NAMALWA (cell line): ENCODE results near the gene CKAP4.

Source experiments
- DNase-seq: peaks from one replicate; pipeline ENCODE4 v3.0.0-alpha.2; 2015; ENCODE audit warnings: low spot score

Gene CKAP4

DNA sequence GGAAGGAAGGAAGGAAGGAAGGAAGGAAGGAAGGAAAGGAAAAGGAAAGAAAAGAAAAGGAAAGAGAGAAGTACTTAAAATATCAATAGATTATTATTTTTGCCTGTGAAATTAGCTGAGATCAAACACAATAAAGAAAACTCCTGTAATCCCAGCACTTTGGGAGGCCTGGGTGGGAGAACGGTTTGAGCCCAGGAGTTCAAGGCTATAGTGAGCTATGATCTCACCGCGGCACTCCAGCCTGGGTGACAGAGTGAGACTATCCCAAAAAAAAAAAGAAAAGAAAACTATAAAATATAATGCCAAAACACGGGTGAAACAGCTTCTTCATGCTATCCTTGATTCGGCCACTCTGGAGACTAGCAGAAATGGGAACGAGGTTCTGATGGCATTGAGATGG, 26.2 kb upstream of the CKAP4 start:
- DNase-seq: no peak

DNA sequence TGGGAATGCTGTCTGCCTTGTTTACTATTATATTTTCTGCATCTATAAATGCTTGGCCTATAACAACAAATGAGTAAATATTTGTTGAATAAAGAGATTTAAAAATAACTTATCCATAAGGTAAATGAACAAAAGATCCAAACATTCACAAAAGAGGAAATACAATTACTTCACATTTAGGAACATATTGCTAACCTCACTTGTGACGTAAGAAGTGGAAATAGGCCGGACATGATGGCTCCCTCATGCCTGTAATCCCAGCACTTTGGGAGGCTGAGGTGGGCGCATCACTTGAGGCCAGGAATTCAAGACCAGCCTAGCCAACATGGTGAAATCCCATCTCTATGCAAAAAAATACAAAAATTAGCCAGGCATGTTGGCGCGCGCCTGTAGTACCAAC, 25.7 kb upstream of the CKAP4 start:
- no peak for DNase-seq

DNA sequence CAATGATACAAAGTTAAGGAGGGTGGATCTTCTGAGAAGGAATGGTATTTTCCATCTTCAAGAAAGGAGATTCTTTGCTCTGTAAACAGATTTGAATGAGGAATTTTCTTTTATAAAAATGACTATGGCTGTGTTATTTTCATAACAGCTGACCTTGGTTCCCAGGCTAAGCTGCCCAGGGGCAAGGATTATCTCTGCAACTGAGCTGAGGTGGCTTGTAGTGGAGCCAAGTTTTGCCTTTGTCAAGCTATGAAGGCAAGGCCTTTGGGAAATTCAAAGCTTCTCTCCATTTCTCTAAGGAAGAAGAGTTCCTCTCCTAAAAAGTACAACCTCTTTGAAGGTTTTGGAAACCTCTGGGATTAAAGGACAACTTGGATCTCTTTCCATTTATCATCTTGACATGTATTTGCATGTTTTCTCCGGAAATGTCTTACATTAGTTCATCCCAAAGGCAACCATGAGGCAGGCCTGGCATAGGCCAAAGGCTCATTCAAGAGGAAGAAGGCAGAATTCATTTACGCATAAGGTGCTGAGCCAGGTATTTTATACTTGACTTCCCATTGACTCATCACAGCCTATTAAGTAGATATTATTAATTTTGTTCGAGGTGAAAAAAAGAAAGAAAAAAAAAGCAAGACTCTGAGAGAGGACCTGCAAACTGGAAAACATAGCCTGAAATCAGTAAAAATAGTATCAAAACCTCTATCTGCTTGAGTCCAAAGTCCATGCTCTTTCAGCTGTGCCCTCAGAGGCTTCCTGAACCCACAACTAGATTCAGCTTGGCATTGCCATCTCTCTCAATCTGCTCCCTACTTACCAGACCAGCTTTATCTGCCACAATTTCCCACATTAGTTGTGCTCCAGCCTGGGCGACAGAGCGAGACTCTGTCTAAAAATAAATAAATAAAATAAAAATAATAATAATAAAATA, 24.0 kb upstream of the CKAP4 start:
- no peak for DNase-seq

DNA sequence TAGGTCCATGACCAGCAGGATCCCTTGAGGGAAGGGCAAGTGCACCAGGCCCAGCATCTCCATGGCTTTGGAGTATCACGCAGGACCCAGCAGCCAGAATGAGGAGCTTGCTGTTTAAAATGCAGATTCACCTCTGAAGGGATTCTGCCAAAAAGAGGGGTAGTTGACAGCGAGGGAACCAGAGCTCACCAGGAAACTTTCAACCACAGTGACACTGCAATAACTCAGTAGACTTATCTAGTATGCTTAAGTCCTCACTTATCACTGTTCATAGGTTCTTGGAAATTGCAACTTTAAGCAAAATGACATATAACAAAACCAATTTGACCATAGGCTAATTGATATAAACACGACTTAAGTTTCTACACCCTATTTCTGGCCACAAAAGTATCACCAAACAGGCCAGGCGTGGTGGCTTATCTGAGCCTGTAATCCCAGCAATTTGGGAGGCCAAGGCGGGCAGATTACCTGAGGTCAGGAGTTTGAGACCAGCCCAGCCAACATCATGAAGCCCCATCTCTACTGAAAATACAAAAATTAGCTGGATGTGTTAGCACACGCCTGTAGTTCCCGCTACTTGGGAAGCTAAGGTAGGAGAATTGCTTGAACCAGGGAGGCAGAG, 21.4 kb upstream of the CKAP4 start:
- no peak for DNase-seq

DNA sequence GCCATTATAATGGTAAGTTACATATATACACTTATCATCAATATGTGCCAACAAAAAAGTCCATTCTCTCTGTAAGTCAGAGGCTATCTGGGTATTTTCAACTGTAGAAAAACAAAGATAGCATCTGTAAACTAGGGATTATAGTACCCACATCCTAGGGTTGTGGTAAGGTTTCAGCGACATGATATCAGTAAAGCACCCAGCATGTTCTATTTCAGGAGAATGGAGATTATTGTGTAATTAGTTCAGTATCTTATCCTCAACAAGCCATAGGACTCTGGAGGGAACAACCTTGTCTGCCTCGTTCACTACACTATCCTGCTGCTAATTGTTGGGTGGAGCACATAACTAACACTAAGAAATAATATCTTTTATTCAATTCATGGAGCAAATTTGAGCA, 19.7 kb upstream of the CKAP4 start:
- no peak for DNase-seq

DNA sequence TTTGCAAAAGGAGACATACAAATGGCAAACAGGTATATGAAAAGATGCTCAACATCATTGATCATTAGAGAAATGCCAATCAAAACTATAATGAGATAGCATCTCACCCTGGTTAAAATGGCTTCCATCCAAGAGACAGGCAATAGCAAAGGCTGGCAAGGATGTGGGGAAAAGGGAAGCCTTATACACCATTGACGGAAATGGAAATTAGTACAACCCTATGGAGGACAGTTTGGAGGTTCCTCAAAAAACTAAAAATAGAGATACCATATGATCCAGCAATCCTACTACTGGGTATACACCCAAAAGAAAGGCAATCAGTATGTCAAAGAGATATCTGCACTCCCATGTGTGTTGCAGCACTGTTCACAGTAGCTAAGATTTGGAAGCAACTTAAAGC, 17.3 kb upstream of the CKAP4 start:
- DNase-seq: no peak

DNA sequence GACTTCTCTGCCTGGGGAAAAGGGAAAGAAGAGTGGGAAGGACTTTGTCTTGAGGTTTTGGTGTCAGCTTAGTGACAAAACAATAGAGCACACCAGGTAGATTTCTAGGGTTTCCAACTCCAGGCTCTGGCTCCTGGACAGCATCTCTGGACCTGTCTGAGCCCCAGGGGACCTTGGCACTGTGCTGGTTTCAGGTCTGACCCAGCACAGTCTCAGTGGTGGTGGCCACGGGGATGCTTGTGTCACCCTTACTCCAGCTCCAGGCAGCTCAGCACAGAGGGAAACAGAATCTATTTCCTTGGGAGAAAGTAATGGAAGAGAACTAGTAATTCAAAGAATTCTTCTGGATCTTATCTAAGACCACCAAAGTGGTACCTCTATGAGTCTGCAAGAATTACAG, 11.1 kb upstream of the CKAP4 start:
- no peak for DNase-seq

DNA sequence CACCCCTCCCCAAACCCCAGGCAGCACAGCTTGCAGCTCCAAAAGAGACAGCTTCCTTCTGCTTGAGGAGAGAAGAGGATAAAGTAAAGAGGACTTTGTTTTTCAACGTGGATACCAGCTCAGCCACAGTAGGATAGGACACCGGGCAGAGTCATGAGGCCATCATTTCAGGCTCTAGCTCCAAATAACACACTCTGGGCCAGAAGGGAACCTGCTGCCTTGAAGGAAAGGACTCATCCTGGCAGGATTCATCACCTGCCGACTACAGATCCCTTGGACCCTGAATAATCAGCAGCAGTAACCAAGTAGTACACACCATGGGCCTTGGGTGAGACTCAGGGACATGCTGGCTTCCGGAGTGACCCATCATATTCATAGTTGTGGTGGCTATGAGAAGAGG, 10.4 kb upstream of the CKAP4 start:
- DNase-seq: no peak

DNA sequence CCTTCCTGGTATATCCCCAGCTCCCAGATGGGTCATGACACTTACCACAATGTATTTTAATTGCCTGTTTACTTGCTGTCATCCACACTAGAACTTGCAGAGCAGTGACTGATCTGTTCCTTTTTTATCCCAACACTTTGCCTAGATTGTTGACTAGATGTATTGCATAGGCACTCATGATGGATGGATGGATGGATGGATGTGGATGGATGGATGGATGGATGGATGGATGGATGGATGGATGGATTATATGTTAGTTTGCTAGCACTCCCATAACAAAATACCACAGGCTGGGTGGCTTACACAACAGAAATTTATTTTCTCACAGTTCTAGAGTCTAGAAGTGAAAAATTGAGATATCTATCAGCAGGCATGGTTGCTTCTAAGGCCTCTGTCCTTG, 8.7 kb upstream of the CKAP4 start:
- no peak for DNase-seq

DNA sequence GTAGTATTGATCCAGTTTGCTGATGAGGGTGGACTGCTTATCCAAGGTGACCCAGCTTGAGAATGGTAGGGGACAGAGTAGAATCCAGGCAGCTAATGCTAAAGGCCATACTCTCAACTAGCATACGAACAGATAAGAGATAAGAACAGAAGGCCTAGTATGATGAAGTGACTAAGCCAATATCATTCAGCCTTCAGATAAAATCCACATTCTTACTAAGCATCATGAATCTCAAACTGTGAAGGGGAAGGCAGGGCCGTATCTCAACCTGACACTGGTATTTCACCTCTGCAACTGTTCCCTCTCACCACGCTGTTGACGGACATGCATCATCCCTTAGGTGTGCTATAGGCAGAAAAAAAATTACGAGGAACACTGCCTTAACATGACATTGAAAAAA, 8.1 kb upstream of the CKAP4 start:
- no peak for DNase-seq

DNA sequence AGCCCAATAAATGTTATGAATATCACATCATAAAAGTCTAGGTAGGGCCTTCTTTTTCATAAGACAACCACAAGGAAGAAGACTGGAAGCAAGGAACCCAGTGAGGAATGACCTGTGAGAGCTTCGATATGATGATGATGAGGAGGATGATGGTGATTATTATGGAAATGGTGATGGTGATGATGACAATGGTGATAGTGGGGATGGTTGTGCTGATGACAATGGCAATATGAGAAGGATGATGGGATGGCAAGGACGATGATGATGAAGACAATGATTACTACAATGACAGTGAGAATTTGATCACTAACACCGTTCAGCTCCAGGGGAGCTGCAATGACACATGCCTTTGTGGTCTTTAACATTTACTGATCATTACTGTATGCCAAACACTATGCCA, 7.7 kb upstream of the CKAP4 start:
- DNase-seq: no peak

DNA sequence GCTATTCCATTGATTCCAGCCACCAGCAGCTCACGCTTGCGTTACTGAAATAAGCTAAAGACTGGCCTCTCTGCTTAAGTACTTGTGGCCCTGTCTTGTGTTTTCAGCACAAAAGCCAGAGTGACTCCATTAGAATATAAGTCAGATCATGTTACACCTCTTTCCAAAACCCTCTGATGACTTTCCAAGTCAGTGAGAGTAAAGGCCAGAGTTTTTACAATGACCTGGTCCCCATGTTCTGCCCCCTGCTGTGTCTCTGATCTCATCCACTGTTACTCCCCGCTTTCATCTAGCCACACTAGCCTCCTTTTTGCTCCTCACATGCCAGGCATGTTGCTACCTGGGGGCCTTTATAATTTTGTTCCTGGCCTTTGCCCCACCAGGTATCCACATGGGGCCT, 6.9 kb upstream of the CKAP4 start:
- no peak for DNase-seq

DNA sequence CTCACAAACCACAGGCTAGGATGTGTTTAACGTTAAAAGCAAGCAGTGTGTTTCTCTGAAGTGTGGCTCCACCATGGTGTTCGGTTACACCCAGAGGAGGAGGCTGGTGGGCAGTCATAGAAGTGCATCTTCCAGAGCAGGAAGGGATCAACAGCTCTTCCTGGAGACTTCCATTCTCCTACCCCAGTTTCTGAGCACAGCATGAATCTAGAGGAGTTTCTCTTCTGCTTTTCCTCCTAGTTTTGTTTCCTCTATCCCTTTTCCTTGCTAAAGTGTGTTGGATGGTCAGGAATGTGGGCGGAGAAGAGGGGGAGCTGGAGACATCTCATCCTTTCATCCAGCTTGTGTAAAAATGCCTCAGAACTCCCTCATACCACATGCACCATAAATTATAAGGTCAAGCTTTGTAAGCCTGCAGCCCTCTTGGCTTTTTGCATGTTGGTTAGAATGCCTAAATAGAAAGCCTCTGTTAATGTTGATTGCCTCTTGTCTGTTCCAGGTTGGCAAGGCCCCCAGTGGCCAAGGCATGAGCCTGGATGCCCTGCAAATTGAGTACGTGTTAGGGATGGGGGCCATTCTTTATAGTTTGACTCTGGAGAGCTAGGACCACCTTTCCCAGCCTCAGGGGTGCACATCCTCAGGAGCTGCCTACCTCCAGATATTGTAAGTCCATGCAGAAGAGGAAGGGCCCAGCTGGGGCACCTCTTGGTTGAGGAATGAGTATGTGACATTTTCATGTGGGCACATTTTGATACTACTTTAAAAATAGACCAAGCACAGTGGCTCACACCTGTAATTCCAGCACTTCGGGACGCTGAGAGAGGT, 4.0 kb upstream of the CKAP4 start:
- no peak for DNase-seq

DNA sequence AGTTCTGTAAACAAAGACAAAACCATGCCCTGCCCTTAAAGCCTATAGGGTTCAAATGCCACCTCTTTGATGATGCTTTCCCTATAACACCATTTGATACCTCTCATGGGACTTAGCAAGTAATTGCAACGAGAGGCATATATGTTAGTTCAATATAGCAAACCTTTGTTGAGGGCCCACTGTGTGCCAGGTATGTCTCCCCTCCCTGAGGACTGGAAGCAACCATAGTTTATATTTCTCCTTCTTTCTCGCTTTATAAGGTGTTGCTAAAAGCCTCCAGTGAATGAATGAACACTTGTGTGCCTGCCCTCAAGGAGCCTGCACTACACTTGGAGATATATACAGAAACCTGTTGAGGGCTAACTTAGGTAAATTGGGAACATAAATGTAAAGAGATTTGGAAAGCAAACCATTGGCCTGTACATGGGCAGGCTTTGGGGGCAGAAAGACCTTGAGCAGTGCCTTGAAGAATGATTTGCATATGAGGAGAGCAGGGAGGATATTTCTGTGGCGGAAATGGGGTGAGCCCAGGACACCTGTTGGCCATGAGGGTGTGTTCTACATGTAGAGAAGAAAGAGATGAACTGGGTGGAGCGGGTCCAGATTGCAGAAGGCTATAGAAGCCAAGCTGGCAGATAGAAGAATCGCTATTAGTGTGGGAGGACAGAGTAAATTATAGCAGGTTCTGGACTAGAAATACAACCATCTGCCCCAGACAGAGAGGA, 1.8 kb upstream of the CKAP4 start:
- peak; percentile 89 for DNase-seq

DNA sequence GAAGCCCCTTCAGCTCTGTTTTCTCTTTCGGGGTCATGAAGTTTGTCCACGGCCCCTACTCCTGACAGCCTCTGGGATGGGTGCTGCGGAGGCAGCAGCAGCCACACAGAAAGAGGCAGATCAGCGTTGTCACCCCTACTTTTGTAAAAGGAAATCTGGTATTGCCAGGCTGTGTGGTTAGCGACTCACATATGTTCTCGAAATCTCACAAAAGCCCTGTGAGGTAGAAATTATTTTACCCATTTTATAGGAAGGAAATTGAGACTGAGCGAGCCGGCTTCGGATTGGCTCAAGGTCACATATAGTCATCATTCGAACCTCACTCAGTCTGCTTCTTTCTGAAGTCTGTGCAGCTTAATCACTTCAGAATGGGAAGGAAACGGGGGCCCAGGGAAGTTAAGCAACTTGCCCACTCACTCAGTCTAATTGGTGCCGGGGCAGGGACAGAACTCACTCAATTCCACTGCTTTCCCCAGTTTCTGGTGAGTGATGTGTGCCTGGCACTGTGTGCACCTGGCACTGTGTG, 1.1 kb upstream of the CKAP4 start:
- peak; percentile 61 for DNase-seq

DNA sequence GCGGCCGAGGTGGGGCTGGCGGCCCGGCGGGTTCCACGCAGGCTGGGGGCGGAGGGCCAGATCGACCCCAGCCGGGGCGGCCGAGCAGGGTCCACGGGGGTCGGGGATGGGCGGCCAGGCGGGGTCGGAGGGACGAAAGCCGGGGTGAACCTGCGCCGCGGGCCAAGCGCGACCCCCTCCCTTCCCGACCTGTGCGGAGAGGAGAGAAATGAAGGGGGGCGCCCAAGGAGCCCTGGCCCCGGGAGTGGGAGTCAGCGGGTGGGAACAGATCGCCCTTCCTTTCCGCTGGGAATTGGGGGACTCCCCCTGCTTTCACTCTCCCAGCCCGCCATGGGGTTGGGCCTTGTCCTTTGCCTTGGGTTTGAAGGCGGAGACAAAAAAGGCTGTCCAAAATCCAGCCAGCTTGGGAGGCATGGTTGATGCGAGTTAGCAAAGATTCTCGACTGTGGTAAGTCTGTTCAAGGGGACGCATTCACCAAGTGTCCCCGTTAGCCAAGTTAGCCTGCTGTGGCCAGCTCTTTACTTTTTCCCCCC, 559 bp upstream of the CKAP4 start:
- DNase-seq: peak; percentile 63

DNA sequence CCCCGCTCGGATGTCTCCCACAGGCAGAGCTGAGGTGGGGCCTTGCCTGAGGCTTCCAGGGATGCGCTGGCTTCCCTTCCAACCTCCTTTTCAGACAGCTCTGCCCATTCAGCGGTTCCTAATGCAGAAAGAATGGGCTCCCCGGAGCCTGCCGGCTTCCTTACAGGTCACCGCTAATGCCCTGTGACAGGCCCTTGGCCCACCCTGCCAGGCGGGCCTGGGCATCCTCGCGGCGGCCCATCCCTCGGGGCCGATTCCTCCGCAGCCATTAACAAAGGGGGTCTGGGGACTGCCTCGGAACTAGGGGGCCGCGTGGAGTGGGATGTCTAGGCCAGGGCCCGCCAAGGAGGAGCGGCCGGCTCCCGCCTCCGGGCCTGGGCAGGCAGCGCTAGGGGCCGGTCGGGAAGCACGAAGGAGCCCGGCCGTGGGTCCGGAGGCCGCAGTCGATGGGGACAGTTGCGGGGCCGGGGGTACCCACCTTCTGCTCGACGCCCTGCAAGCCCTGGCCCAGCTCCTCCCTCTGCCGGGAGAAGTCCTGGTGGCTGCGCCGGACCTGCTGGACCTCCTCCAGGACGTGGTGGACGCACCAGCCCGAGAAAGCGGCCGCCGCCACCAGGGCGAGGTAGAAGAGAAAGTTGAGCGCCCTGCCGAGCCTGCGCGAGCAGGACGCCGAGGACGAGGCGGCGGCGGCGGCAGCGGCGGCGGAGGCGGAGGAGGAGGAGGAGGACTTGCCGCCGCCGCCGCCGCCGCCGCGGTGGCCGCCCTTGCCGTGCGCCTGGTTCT, 738 bp downstream of the CKAP4 start:
- DNase-seq: peak; percentile 38

DNA sequence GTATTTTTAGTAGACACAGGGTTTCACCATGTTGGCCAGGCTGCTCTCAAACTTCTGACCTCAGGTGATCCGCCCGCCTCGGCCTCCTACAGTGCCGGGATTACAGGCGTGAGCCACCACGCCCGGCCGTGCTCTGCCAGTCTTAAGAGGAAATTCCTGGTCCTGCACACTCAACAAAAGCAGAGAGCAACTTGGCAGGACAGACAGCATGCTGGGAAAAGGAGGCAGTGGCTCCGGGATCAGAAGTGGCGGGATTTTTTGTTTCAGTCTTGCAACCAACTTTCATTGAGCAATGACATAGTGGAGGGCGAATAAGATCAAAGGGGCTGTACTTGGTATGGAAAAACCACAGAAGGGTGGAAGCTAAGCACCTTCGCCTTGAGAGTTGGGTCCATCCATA, 2.1 kb downstream of the CKAP4 start:
- no peak for DNase-seq

DNA sequence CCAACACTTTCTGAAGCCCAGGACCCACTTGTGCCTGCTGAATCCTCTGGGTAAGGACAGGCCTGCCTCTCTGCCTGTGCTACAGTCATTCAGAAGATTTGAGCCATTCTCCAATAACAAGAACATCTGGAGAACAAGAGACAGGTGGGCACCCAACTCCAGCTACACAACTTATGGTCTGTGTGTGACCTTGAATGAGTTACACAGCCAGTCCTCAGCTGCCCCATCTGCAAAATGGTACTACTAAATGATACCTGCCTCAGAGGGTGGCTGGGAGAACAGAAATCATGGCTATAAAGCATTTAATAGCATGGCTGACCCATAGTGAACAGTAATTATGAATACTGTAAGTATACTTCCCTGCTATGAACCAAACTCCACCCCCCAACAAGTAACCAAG, 4.2 kb downstream of the CKAP4 start:
- DNase-seq: no peak

DNA sequence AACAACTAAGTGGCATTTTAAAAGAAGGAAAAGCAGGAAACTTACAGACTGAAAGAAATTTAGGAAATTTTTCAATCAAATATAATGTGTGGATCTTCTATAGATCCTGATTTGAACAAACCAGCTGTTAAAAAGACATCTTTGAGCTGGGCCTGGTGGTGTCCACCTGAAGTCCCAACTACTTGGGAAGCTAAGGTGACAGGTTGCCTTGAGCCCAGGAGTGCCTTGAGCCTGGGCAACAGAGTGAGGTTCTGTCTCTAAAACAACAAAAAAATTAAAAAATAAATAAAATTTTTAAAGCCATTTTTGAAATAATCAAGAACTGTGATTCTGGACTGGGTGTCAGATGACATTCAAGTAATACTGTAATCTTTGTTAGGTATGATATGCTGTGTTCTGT, 7.0 kb downstream of the CKAP4 start:
- no peak for DNase-seq

DNA sequence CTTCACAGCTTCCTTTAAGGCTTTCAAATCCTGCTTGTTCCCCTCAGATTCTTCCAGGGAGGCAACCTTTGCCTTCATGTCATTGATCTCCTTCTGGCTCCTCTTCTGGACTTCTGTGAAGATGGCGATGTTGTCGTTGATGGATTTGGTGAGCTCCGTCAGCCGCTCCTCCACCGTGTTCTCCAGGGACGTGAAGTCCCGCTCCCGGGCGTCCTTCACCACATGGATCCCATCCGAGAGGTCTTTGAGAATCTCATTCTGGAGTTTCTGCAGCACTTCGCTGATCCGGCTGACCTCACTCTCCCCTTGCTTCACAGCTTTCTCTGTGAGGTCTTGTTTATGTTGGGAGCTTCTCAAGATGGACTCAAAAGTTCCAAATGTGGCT, 7.9 kb downstream of the CKAP4 start:
- DNase-seq: no peak
